GM18520 (cell line): ENCODE measurements around the gene PITPNB.

Experiments used
- ATAC-seq: cut with Tn5 transposase; IDR thresholded peaks from one replicate; pipeline ENCODE4 v1.9.1; 2021; ENCODE audit not compliant: unreplicated experiment

PITPNB gene

DNA sequence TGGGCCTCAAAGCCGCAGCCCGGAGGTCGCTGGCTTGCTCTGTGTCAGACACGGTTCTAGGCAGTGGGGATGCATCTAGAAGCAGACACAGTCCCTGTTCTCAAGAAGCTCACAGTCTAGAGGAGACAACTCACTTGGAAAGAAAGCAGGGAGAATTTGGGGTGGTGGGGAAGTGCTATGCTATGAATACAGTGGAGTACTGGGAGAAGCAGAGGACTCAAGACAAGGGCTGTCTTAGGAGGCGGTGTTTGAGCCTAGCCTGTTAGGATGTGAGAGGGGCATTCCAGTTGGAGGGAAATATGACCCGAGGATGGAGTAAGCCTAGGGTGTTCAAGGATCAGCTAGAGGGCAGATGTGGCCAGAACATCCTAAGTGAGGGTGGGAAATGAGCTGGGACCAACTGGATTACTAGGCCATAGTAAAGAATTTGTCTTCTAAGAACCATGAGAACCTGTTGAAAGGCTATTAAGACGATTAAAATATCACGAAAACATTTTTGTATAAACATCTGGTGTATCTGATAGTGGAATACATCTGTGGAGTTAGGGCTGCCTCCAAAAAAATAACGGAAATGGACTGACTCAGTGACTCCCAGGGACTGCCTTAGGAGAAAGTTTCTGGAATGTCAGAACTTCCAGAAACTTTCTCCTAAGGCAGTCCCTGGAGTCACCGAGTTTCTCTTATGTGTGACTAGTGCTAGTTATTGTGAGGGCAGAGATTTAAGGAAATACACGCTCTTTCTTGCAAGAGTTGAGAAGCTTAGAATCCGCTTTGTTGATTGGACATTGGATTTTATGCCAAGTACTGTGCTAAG lies 1.1 kb upstream of the PITPNB start:
- no peak for ATAC-seq

DNA sequence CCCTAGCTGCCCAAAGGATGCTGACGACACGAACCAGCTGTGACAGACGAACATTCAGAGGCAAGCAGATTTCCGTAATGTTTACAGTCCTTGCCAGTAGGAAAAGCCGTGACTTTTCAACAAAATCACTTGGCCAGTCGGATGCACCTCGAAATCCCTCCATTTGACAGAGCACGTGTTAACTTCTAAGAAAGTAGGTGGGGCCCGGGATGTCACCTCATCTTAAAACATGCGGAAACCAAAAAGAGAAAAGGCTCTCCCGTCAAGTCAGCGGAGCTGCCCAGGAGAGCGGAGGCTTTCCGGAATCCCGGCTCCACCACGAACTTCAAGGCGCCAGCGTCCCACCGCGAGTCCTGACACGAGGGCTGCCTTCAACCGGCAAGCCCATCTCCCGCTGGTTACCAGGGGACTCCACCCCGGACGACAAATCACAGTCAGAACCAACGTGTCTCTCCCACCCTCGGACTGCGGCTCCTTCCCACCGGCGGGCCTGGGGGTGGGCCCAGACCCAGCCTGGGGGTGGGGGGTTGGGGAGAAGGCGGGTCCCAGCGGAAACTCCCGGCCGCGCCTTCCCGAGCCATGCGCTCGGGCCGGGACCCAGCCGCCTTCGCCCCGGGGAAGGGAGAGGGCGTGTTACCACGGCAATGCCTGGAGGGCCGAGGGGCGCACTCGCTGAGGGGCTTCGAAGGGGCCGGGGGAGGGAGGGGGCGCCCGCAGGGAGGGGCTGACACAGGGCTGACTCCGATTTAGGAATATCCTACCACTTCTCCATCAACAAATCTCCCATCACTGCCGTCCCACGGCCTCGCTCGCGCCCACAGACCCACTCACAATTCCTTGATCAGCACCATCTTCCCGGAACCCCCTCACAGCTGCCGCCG lies 475 bp downstream of the PITPNB start:
- ATAC-seq = no peak

DNA sequence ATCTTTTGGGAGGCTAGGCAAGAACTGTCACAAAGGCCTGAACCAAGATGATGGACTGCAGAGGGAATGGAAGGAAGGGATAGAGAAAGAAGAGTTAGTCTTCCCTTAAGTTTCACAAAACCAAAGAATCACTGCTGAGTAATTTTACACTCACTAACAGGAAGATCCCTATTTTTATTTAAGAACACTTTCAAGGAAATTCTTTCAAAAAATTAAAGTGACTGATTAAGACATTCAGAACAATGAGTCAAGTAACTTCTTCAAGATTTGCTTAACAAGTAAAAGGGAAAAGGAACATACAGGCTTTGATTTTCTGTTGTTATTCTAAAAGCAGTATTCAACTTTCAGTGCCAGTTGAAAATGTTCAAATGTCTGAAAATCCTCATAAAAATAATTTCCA lies 3.1 kb downstream of the PITPNB start:
- no peak for ATAC-seq

DNA sequence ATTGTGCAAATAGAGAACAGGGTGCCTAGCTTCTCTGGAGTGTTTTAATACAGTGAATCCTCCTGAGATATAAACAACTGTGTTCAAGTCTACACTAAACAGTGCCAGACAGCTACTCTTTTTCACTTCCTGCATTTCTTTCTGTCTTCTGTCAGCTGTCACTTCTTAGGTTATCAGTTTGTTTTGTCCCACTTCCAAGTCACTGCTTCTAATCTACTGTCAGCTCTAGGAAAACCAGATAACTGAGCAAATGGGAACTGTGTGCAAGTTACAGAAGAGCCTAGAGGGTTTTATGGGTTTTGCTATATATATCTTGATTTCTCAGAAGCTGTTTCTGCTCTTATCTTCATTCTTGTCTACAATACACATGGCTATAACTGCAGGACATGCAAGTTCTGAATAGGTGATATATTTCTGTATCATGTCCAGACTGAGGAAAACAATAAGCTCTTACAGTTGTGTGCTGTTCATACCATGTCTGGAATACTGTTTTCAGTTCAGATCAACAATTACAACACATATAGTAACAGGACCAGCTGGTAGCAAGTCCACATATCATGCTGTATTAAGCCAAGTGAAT lies 5.8 kb downstream of the PITPNB start:
- ATAC-seq = no peak

DNA sequence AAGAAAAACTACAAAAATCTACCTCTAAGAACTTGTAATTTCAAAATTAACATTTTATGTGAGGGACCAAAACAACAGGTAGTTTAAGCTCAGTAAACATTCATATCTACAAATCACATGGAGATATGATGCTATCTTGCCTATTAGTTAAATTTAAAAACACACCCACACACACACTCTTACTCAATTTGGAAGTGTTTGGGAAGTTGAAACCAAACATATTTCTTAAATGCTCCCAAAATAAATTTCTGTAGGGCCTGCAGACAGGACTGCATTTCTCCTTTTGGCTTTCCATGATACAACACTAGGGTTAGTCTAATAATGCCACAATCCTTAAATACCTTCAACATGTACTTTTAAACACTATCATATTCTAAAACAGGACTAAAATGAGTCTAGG lies 7.0 kb downstream of the PITPNB start:
- ATAC-seq = no peak

DNA sequence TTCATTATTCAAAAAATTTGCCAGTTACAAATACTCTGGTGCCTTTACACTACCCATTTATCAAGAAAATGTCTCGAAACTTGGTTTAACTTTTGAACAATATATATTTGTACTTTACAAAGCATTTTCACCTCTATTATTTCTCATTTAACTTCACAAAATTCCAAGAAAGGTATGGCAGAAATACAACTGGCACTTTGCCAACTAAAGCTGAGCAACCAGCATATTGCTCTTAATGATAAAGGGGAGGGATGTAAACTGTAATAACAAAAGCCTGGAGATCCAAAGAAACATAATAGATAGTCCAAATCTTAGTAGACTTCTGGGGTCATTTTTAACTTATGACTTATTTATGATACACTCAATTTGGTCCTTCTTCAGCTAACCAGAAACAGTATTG lies 7.7 kb downstream of the PITPNB start:
- no peak for ATAC-seq

DNA sequence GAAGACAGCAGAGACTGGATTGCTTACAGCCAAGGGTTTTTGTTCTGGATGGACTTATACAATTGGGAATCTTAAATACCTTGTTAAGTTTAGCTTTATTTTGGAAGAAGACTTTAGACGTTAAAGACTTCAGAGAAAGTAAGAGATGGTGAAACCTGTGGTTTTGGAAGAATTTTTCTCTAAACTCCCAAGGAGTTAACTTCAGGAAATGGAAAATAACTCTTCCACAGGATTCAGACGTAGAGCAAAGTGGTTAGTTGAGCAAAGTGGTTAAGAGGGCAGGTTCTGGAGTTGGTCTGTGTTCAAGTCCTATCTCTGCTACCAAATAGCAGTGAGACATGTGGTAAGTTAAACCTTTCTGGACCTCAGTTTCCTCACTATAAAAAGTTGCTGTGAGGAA lies 12.8 kb downstream of the PITPNB start:
- ATAC-seq = no peak

DNA sequence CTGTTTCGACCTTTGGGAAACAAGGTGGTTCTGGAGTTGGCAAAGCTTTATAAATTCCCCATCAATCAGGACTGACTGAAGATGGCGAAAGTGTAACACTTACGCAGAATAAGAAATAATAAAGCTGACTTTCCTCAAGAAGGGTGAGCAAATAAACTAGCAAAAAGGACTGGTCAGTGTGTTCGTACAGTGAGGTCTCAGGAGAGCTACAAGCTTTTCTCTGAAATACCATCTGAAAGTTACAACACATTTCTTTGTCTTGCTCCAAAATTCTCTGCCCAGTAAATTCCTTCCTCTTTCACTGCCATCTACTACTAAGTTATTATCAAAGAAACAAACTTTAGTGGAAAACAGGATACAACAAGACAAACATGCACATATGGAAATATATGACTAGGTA lies 13.4 kb downstream of the PITPNB start:
- no peak for ATAC-seq

DNA sequence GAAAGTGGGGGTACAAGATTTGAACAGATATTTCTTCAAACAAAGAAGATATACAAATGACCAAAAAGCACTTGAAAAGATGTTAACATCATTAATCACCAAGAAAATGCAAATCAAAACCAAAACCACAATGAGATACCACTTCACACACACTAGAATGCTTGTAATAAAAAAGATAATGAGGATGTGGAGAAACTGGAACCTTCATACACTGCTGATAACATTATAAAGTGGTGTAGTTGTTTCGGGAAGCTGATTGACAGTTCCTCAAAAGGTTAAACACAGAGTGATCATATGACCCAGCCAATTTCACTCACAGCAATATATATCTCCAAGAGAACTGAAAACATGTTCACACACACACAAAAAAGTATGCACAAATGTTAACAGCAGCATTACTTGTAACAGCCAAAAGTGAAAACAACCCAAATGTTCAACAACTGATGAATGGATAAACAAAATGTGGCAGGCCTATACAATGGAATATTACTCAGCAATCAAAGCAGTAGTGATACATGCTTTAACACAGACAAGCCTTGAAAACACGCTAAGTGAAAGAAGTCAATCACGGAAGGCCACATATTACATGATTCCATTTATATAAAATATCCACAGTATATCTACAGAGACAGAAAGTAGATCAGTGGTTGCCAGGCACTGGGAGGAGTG lies 15.1 kb downstream of the PITPNB start:
- ATAC-seq = no peak

DNA sequence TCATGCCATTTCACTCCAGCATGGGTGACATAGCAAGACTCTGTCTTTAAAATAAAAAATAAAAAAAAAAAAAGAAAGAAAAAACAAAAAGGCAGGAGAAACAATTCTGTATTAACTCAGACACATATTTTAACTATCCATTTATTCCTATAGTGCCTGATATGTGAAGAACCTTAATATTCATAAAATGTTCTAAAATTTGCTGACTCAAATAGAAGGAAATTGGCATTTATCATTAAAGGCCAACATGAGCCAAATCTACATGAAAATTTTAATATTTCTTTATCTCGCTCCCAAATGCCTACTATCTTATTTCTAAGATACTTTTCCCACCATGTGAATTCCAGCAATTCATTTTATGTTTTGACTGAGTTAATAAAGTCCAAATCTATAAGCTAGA lies 18.9 kb downstream of the PITPNB start:
- no peak for ATAC-seq

DNA sequence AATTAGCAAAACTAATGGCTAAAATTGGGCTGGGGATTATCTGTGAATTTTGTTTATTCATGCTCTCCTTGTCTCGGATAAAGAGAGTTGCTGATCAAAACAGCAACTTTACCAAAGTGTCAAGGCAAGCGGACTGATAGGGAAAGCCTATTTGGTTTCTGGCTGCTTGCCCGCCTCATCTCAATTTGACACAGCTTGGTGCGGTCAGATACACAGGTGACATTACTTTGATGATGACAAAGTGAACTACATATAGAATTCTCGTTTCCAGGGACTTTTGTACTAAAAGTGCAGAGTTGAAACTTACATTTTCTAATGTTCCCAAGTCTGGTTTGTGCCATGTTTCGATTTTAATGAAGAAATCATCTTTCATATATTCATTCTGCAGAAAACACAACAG lies 22.8 kb downstream of the PITPNB start:
- ATAC-seq = no peak

DNA sequence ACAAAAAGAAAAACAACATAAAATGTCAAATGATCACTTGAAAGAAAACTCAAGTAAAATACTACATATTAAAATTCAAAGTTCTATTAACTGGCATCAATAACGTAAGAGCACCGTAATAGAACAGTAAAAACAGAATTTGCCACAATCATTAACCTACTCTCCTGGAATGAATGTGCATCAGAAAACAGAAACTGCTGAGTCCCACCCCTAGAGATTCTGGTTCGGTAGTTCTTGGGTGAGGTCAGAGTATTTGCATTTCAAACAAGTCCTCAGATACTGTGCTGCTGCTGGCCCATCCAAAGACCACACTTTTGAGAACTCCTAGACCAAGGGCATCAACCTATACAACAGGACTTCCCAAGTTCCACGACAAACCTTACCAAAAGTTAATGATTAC lies 23.5 kb downstream of the PITPNB start:
- peak; percentile 64 for ATAC-seq

DNA sequence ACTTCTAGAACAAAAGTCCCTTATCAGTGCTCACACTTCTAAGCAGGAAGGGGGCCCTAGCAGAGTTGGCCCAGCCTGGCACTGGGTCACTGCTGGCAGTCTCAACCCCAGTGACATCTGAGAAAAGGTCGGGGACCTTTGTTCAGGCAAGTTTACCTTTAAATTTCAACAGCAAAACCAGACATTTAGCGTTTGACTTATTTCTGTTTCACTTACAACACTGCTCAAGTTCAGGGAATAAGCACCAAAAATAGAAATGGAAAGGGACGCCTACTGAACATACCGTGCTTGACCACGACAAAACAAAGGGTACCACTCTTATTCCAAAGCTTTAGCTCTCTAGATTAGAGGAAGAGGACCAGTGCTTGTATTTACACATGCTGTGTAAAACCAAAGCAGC lies 26.2 kb downstream of the PITPNB start:
- no peak for ATAC-seq

DNA sequence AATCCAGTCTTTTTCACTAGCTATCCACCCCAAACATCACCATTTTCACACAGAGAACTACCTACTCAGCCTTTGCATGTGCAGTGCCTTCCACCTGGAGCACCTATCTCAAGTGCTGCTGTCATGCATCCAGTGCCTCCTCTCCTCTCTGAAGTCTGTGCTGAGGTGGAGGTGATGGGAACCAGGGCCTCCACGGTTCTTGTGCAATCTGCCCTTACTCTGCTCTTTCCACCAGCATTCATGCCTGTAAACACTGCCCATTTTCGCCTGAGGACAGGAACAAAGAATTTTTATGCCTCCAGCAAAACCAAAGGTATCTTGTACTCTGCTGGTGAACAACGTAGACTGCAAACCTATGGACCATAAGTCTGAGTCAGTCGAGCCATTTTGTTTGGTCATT lies 27.0 kb downstream of the PITPNB start:
- ATAC-seq = no peak

DNA sequence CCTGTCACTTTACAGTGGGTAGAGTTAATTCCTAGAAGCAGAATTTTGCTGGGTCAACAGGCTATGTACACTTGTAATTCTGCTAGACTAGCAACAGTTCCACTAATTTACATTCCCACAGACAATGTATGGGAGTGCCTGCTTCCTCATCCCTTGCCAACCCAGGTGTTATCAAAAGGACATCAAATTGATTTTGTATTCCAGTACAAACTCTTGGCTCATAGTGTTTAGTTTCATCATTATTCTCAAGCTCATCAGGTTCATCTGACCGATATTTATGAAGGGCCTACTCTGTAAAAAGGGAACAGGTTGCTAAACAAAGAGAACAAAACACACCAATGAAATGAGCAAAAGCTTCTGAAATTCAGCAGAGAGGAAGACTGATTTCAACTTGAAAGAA lies 30.7 kb downstream of the PITPNB start:
- ATAC-seq = no peak

DNA sequence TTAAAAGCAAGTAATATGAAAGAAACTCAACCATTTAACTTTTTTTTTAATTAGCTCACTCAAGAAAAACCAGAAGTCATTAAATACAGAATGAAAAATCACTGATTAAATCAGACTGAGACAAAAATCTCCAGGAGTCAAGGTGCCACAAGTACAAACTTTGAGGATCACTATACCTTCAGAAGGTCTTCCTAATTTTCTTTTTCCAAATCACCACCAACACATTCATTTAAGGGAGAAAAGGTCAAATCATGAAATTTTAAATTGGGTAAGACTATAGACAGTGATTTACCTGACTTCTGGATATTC lies 32.3 kb downstream of the PITPNB start:
- no peak for ATAC-seq

DNA sequence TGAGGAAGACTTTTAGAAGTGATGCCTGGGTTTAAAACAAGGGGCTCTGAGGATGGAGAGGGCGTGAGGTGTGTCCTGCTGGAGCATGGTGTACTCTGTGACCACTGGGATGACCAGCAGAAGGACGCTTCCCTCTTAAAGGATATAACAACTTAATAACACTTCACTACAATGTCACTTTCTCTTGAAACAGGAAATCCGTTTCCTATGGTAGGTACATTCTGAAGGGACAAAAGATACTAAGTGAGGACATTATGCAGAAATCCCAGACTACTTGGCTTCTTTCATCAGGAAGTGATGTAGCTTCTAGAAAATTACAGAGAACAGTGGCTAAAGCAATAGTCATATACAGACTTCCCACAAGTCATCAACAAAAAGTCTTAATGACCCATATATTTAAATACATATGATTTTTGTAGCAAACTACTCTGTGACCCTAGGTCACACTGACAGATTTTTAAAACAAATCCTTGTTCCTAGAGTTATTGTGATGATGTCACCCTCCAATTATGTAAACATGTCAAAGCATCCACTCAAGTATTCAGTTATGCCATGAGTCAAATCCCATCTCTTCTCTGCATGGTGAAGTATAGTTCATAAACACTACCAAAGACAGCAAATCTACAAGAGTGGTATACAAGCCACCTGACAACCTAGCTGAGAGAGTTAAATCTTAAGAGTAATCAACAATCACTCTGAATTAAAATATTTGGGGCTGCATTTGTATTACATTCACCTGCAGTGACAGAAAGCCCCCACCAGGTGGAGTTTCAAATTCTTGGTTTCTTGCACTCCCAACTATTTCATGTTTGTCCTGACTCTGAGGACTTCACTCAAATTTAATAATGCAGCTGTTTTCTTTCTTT lies 32.8 kb downstream of the PITPNB start:
- ATAC-seq = no peak

DNA sequence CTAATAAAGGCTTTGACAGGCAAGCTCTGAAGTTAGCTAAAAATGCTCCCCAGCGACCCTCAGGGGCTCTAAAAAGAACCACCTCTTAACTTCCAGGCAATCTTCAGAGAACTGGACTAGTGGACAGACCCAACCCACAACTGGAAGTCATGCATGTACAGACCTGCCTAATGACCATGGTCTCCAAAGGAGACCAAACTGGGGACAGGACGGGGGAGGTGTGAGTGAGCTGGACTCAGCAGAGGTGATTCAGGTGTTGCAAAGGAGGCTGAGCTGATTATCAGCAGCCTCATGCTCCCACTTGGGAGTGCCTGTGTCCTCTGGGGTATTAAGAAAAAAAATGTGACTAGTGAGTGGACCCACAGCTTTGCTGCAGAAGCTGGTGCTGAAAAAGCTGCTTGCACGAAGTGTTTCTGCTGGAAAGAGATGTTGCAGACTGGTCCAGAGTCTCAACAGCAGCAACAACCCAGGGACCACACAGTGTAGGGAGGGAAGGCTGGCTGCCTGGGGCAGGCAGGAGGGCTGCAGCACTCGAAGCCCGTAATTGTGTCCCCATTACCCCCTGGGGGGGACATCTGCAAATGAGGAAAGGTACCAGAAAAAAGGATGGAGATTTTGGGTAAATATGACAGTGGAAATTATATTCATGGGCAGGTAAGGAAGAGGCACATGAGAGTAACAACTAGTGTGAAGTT lies 35.3 kb downstream of the PITPNB start:
- ATAC-seq = no peak

DNA sequence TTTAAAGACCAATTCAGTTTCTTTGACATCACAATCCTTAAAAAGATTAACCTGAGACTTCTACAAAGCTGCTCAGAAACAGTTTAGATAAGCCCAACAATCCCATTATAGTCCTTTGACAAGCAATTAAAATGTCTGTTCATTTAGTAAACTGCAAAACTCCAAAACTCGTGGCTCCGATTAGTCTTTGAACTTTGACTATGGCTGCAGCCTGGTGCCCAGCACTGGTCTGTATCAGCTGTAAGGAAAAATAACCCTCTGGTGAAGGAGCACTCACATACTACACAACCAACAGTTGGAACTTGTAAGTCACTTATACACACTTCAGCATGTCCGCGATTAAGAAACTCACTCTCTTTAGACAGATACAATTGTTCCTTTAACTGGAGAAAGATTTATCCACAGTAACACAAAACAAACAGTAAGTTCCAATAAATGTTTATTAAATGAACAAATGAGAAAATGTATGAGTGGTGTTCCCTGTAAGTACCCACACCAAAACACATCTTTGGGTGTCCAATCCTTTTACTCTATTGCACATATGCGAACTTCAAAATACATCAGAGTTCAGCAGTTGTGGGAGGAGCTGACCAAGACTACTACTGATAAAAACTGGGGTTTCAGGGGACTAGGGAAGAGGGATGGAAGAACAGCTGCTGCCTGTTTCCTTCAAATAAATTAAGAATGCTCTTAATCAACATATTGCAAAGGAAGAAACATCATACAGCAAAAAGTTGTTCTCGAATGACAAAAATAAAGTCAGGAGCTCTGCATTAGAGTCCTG lies 36.4 kb downstream of the PITPNB start:
- no peak for ATAC-seq
